NCI-H1417 treated with DMSO at 0.1 percent for 48 hours (cell line): Measurements from ENCODE around the gene AGBL4.

Experiments
- DNase-seq: peaks from one replicate; lab custom pipeline; 2025; lab: John Stamatoyannopoulos, UW

Gene AGBL4

DNA sequence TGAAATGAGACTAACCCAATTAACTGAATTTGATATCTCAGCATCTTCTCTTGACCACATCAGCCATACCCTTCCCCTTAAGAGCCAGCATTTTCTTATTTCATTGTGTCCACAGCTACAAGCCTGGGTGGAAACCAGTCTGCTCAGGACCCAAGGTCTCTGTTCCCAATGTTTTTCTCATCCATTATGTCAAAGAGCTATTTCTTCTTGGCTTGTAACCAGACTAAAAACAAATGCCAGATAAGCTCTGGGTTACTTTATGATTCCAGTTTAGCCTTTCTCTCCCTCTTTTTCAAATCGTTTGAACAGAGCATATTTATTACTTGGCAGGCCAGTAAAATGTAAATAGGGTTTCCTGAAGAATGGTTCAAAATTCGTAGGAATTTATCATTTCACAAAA, 1442.5 kb downstream of the AGBL4 start:
- no peak for DNase-seq

GRCh38 chr1:48576565-48576964, 1447.2 kb downstream of the AGBL4 start:
- no peak for DNase-seq

DNA sequence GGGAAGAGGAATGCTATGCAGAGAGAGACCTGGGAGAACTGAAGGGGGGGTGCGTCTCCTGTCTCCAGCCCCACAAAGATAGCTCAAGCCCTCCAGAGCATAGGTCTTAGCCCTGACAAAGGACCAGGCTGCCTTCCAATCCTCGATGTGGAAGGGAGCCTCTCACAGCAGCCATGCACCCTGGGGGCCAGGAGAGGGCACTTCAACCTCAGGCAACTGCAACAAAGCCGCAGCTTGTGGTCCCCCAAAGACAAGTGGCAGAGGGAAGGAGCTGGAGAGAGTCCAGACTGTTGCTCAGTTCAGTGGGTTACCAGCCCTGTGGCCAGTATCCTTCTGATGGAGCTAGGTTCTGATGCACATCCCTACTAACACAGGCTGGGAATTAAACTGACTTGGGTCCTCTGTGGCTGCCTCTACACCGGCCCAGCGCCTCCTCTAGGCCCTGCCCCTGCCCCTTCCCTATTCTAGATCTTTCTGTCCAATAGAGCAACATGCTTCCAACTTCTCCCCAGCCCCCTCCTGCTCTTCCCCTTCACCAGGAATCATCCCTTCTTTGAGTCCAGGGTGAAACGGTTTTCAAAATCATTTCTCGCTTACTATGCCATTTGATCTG, 1451.0 kb downstream of the AGBL4 start:
- peak; percentile 55 for DNase-seq

- no peak for DNase-seq
These were observed 1451.6 kb downstream of the AGBL4 start for GRCh38 chr1:48572134-48572533.

- no peak for DNase-seq
These were observed 1452.3 kb downstream of the AGBL4 start for GRCh38 chr1:48571303-48571987.

DNA sequence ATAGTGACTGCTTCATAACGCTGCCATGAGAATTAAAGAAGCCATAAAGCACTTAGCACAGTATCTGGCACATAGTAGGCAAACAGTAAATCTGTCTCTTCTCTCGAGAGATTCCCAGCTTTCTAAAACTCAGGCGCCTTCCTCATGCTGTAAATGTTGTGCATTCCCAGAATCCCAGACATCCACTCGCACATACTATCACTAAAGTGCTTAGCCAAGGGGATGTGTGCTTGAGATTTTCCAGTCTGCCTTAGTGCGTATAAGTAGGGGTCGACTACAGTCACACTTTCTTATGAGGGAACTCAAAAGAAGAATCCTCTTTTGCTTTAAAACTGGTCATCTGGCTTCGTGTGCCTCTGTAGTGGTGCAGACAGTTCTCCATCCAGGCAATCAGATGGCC, 1453.2 kb downstream of the AGBL4 start:
- DNase-seq: no peak

DNA sequence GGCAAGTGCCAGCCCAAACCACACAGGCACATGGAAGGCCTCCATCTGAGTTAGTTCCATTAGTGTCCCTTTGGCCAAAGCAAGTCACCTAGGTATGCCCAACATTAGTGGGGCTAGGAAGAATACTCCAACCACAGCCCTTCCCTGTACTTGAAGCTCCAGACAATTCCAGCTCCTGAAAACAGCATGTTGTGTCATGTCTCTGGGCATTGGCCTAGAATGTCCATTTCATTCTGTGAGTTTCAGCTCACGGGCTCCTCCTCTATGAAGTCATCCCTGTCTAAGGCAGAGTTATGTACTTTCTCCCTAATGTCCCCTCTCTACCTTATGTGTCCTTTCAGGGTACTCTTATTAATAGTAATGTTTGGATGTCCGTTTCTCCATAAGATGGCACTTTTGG, 1455.3 kb downstream of the AGBL4 start:
- DNase-seq: no peak

- no peak for DNase-seq
These were observed 1457.3 kb downstream of the AGBL4 start for GRCh38 chr1:48566492-48566891.

DNA sequence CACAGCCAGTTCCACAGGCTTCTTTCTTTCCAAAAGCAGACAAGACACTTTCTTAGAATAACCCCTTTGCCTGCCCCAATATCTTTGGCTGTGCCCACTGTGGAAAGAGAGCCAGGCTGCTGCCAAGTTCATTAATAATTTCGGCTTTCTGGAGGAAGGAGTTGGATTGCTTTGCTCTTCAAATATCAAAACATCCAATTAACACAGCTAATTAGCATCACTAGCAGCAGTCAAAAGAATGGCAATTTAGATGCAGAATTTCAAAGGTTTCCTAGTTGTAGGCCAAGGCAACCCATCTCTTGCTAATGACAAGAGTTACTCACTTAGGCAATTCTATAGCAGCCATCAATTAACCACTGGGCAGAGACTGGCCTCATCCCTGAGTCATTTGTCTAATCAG, 1460.7 kb downstream of the AGBL4 start:
- DNase-seq: no peak

DNA sequence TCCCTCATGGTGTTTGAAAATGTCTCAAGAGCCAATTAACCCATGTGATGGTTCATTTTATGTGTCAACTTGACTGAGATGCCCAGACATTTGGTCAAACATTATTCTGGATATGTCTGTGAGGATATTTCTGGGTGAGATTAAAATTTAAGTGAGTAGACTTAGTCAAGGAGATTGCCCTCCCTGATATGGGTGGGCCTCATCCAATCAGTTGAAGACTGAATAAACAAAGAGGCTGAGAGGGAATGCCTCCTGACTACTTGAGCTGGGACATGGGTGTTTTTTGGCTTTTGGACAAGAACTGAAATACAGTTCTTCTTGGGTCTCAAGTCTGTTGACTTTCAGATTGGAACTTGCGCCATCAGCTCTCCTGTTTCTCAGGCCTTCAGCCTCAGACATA, 1462.3 kb downstream of the AGBL4 start:
- no peak for DNase-seq

DNA sequence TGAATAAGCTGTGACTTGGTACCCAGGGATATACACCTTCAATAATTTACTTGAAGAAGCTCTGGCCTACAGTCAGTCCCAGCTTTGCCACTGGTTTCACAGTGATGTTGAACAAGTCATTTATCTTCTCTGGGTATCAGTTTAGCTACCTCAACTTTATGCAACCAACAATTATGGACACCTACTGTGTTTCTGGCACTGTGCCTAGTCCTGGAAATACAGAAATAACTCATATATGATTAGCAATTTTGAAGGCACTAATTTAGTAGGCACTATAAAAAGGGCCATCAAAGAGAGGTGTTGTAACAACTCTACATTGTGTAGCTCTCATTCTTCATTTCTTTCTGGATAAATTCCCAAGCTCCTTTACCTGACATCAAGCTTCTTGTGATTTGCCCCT, 1463.2 kb downstream of the AGBL4 start:
- peak; percentile 83 for DNase-seq

DNA sequence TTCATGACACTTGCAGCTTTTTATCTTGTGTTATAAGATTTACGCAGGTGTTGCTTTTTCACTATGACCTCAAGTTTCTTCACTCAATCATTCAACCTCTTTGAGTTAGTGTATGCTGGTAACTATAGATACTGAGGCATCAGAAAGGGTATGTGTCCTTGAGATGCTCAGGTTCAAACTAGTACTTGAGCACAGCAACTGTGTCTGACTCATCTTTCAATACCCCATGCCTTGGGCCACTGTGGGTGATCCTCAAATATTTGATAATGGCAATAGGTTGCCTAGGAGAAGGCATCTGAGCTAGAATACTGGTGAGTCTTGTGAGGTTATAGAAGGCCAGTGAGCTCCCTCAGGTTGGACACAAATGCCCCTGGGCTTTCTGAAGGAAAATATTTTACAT, 1463.6 kb downstream of the AGBL4 start:
- no peak for DNase-seq

DNA sequence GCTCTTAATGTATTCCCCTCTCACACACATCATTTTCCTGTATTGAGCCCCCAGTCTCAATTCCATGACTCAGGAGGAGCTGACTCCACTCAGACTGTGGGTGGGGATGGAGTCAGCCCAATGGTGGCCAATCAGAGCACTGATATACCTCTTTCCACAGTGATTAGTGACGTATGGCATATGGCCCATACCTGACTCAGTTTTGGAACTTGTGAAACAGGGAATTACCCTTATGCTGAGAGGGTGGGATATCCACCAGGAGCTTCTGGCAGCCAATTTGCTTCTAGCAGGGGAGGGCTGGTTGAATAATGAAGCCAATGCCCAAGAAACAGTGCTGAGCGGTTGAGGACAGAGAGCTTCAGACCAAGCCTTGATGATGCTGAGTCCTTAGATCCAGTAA, 1465.4 kb downstream of the AGBL4 start:
- DNase-seq: no peak

DNA sequence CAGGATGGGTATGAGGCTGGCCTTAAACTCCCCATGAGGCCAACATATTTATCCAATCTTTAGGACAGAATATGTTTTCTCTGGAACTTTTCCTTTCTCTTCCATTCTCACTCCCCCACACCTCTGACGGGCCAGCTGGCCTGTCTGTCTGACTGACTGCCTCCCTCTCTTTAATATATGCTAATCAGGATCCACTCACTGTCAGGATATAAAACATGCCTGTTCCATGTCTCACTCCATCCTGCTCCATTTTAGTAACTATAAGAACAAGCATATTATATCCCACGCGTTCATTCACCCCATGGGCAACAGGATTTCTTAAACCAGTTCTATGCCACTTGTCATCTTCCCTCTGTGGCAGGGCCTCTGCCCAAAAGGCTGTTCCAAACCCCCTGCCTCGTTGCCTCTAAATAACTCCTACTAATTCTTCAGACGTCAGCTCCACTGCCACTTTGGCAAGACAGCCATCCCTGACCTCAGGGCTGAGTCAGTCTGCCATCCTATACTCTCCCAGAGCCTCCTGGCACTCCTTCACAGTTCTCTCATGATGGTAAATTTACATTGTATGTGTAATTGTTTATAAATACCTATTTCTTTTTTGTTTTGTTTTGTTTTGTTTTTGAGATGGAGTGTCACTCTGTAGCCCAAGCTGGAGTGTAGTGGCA, 1467.4 kb downstream of the AGBL4 start:
- no peak for DNase-seq

DNA sequence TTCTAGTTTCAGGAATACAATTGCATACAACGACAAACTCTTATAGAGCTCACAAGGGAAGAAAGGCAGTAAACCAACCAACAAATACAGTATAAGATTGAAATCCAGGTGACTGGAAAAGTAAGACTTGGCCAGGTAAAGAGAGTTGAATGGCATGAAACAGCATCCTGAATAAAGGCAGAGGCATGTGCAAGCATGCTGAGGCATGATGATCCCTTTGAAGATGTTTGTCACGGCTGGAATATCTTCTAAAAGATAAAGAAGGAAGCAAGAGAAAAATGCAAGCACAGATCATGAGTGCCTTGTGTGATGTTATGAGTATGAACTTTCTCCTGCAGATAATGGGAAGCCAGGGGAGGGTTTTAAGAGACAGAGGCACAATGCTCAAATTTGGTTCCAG, 1468.5 kb downstream of the AGBL4 start:
- no peak for DNase-seq

- no peak for DNase-seq
These were observed 1470.7 kb downstream of the AGBL4 start for GRCh38 chr1:48552903-48553606.

GRCh38 chr1:48552420-48552819, 1471.3 kb downstream of the AGBL4 start:
- DNase-seq: no peak

DNA sequence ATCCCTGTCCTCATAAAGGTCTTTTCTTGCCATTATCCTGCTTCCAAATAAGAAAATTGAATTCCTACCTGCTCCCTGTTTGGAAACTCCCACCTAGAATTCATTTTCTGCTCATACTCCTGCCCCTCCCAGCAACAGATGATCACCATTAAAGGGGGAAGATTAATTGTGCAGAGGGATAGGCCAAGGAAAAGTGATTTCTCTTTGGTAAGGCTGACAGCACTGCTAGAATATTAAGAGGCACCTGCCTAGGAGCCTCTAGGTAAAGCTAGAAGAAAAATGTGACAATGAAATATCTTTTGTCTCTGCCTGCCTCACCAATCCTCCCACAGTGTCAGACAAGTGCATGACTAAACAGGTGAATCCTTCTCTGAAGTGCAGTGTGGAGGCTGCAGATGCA, 1474.8 kb downstream of the AGBL4 start:
- no peak for DNase-seq

GRCh38 chr1:48547561-48548220, 1476.1 kb downstream of the AGBL4 start:
- DNase-seq: no peak

GRCh38 chr1:48543854-48544253, 1479.9 kb downstream of the AGBL4 start:
- no peak for DNase-seq

DNA sequence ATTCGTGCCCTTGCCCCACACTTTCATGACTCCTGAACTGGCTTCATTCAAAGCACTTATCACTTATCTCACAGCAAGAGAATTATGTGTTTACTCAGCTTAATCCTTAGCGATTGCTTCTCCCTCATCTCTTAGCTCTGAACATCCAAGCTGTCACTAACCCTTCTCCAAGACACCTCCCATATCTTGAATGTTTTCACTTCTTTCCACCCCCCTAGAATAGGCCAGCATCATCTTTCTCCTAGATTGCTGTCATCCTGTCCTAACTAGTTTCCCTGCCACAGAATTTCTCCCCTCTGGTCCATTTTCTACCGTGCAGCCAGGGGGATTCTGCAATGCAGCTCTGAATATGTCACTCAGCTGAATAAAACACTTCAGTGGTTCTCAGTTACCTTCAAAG, 1483.2 kb downstream of the AGBL4 start:
- no peak for DNase-seq

GRCh38 chr1:48536477-48536876, 1487.3 kb downstream of the AGBL4 start:
- no peak for DNase-seq
